IPS-15b (cell line): Measurements from ENCODE around the gene TSHZ2.

Experiments
- H3K27me3 ChIP-seq: one replicate; pipeline ENCODE4 v1.6.1; 2013; ENCODE audit warnings: low read length; ENCODE audit not compliant: control insufficient read depth, insufficient read depth
- H3K36me3 ChIP-seq: one replicate; pipeline ENCODE4 v1.6.1; 2013; ENCODE audit warnings: low read length; ENCODE audit not compliant: control insufficient read depth, insufficient read depth
- H3K4me1 ChIP-seq: one replicate; pipeline ENCODE4 v1.6.1; 2013; ENCODE audit warnings: mild to moderate bottlenecking, low read length; ENCODE audit not compliant: control insufficient read depth, insufficient read depth
- H3K4me3 ChIP-seq: one replicate; pipeline ENCODE4 v1.5.1; 2013; ENCODE audit warnings: low read depth, low read length
- H3K9ac ChIP-seq: one replicate; pipeline ENCODE4 v1.6.1; 2013; ENCODE audit warnings: low read depth, mild to moderate bottlenecking, low read length
- H3K9me3 ChIP-seq: one replicate; pipeline ENCODE4 v1.6.1; 2013; ENCODE audit warnings: mild to moderate bottlenecking, low read length; ENCODE audit not compliant: control insufficient read depth, insufficient read depth

TSHZ2 gene

DNA sequence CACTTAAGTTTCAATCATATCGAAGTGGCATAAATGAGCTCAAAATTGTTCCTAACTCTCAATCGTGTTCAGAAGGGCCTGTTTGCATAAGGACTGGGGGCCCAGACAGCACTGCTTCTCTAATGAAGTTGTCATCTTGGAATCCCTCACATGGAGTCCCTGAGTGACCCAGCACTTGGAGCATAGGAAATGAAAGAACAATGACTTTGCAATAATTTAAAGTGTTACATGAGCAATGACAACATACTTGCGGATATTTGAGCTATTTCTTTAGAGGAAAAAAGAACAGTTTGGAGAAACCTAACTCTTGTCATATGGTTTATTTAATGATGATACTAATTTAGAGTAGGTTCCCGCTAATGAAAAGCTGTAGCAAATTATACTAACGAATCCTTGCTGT lies 239.9 kb downstream of the TSHZ2 start:
- Histone ChIP-seq H3K9me3 (no peaks in the 10 kb centered on the region), H3K4me1 (peaks cover 8% of the 10 kb centered on the region), H3K36me3 (no peaks in the 10 kb centered on the region), H3K27me3 (peaks cover 6% of the 10 kb centered on the region), H3K4me3 (no peak overlapping the region), H3K9ac (no peak overlapping the region)

DNA sequence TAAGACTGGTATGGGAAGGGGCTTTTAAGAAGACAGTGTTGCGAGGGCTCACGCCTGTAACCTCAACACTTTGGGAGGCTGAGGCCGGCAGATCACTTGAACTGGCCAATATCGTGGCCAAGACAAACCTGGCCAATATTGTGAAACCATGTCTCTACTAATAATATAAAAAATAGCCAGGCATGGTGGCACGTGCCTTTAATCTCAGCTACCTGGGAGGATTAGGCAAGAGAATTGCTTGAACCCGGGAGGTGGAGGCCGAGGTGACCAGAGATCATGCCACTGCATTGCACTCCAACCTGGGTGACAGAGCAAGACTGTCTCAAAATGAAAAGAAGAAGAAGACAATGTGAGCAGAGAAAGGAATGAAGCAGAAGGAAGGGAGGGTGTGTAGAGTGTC lies 242.2 kb downstream of the TSHZ2 start:
- no peaks in the 10 kb centered on the region for H3K36me3 ChIP-seq
- H3K27me3 ChIP-seq = peaks cover 6% of the 10 kb centered on the region
- H3K9me3 ChIP-seq = no peaks in the 10 kb centered on the region
- H3K4me1 ChIP-seq = peaks cover 16% of the 10 kb centered on the region
- no peak overlapping the region for H3K9ac ChIP-seq
- no peak overlapping the region for H3K4me3 ChIP-seq

GRCh38 chr20:53215166-53215565 lies 243.0 kb downstream of the TSHZ2 start:
- Histone ChIP-seq H3K27me3 (peaks cover 6% of the 10 kb centered on the region), H3K4me3 (no peak overlapping the region), H3K9ac (no peak overlapping the region), H3K9me3 (peaks cover 5% of the 10 kb centered on the region), H3K4me1 (peaks cover 13% of the 10 kb centered on the region), H3K36me3 (no peaks in the 10 kb centered on the region)

GRCh38 chr20:53216478-53216855 lies 244.3 kb downstream of the TSHZ2 start:
- H3K4me3 ChIP-seq = peak overlapping the region; percentile 33
- H3K36me3 ChIP-seq = no peaks in the 10 kb centered on the region
- H3K27me3 ChIP-seq = peaks cover 6% of the 10 kb centered on the region
- H3K9ac ChIP-seq = no peak overlapping the region
- peaks cover 13% of the 10 kb centered on the region for H3K4me1 ChIP-seq
- peaks cover 9% of the 10 kb centered on the region for H3K9me3 ChIP-seq

DNA sequence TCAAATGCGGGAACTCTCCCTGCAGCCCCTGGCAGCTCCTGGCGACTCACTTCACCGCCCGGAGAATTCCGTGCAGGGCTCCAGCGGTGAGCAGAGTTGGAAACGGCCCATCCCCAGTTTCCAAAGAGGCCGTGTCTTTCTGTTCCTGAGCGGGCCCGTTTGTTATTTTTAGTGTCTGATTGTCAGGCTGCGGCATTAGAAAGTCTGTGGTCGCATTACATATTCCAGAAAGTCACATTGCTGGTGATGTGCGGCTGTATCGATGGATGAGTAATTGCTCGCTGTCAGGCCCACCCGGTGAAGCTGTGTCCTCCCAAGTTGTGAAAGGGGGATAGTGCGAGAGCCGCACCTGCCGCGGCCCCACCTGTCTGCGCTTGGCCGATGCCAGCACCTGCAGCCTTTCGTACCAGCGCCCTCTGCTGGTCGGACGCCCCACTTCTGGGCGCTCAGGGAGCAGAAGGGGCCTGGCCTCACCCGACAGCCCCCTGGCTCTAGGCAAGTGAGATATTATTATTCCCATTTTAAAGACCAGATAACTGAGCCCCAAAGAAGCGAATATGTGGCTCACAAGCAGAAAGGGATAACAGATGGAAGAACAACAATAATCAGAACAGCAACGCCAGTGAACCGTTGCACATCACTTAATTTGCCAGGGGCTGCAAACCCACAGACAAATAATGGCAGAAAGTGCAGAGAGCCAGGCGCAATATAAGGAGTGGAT lies 244.9 kb downstream of the TSHZ2 start:
- H3K36me3 ChIP-seq = no peaks in the 10 kb centered on the region
- peaks cover 9% of the 10 kb centered on the region for H3K9me3 ChIP-seq
- no peak overlapping the region for H3K9ac ChIP-seq
- H3K4me1 ChIP-seq = peaks cover 13% of the 10 kb centered on the region
- peaks cover 6% of the 10 kb centered on the region for H3K27me3 ChIP-seq
- H3K4me3 ChIP-seq = peak overlapping the region; percentile 33

DNA sequence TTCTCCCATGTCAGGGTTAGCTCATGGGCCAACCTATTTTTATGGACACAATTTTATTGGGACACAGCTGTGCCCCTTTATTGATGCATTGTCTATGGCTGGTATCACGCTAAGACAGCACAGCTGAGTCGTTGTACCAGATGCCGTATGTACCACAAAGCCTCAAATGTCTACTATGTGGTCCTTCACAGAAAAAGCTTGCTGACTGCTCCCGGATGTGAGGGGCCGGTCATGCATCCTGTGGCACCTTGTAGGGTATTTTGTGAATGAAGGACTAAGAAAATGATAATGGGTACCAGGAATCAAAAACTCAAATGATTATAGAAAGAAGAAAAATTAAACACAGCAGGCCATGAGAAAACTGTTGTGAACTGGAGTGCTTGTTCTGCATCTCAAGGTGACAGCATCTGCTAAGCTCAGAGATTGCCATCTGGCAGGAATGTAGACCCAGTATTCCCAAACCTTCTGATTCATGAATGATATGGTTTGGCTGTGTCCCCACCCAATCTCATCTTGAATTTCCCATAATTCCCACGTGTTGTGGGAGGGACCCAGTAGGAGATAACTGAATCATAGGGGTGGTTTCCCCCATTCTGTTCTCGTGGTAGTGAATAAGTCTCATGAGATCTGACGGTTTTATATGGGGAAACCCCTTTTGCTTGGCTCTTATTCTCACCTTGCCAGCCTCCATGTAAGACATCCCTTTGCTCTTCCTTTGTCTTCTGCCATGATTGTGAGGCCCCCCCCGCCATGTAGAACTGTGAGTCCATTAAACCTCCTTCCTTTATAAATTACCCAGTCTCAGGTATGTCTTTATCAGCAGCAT lies 248.5 kb downstream of the TSHZ2 start:
- H3K27me3 ChIP-seq = peaks cover 6% of the 10 kb centered on the region
- no peak overlapping the region for H3K9ac ChIP-seq
- H3K4me1 ChIP-seq = peaks cover 13% of the 10 kb centered on the region
- H3K4me3 ChIP-seq = no peak overlapping the region
- H3K9me3 ChIP-seq = peaks cover 9% of the 10 kb centered on the region
- H3K36me3 ChIP-seq = no peaks in the 10 kb centered on the region

DNA sequence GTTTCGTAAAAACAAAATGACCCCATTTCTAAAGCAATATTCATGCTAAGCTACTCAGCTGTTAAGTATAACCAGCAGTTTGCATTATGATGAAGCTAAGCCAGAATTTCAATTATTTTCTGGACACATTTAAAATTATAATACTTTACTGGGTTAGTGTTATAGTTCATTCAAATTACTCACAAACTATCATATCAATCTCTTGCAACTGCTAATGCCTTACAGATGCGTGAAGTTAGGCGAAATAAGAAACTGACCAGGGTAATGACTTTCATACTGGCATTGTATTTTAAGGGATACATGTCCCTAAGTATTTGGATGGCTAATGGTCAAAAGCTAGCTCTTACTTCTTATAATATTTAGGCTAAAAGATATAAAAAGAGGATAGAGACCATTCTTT lies 249.6 kb downstream of the TSHZ2 start:
- H3K4me3 ChIP-seq = no peak overlapping the region
- H3K4me1 ChIP-seq = peaks cover 13% of the 10 kb centered on the region
- no peaks in the 10 kb centered on the region for H3K27me3 ChIP-seq
- no peak overlapping the region for H3K9ac ChIP-seq
- H3K9me3 ChIP-seq = peaks cover 9% of the 10 kb centered on the region
- no peaks in the 10 kb centered on the region for H3K36me3 ChIP-seq

DNA sequence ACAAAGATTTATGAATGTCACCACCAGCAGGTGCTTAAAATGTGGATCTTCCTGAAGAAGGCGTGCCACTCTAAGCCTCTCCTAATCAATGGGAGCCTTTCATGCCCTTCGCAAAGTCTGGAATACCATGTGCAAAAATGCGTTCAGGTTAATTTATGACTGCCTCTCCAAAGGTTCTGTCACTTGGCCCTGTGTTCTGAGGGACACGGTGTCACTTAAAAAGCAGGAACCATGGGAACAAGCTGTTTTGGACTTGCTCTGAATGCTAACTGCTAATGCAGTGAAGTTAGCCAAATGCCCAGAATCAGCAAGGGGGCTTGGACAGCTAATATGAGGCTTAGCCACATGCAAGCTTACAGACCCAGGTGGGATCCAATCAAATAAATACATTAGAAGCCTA lies 250.3 kb downstream of the TSHZ2 start:
- H3K9ac ChIP-seq = no peak overlapping the region
- no peak overlapping the region for H3K4me3 ChIP-seq
- H3K4me1 ChIP-seq = peaks cover 13% of the 10 kb centered on the region
- no peaks in the 10 kb centered on the region for H3K36me3 ChIP-seq
- H3K9me3 ChIP-seq = peaks cover 9% of the 10 kb centered on the region
- no peaks in the 10 kb centered on the region for H3K27me3 ChIP-seq

DNA sequence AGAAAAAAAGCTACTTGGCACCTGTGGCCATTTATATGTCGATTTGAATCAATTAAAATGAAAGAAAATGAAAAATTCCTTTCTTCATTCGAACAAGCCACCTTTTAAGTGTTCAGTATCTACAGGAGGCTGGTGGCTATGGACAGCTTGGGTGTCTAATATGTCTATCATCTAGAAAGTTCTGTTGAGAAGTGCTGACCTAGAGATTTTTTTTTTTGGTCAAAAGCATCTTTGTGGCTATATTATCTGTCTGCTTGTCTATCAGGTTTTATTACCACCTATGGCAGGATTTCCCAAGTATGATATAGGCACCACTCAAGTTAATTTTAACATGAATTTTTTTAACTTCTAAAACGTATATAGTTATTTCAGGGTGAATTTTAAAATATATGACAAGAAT lies 250.8 kb downstream of the TSHZ2 start:
- Histone ChIP-seq H3K4me3 (no peak overlapping the region), H3K27me3 (no peaks in the 10 kb centered on the region), H3K9me3 (peaks cover 9% of the 10 kb centered on the region), H3K9ac (no peak overlapping the region), H3K4me1 (peaks cover 9% of the 10 kb centered on the region), H3K36me3 (no peaks in the 10 kb centered on the region)

DNA sequence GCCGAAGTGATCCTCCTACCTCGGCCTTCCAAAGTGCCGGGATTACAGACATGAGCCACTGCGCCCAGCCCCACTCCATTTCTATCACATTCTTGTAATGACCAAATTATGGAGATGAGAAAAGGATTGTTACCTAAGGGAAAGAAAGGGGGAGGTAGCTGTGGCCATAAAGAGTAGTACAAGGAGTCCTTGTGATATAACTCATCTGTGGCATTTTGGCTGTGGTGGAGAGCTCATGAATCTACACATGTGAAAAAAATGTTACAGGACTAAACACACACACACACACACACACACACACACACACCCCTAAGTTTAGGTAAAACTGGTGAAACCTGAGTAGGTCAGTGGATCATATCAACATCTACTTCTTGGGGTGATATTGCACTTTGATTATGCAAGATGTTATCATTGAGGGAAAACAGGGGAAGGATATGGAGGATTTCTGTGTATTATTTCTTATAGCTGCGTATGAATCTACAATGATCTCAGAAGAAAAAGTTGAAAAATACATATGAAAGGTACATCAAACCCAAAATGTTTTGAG lies 251.5 kb downstream of the TSHZ2 start:
- Histone ChIP-seq H3K9ac (no peak overlapping the region), H3K9me3 (peaks cover 9% of the 10 kb centered on the region), H3K36me3 (no peaks in the 10 kb centered on the region), H3K4me1 (peaks cover 1% of the 10 kb centered on the region), H3K27me3 (no peaks in the 10 kb centered on the region), H3K4me3 (no peak overlapping the region)

GRCh38 chr20:53224851-53225250 lies 252.7 kb downstream of the TSHZ2 start:
- Histone ChIP-seq H3K9me3 (peaks cover 6% of the 10 kb centered on the region), H3K4me3 (no peak overlapping the region), H3K4me1 (no peaks in the 10 kb centered on the region), H3K9ac (no peak overlapping the region), H3K36me3 (no peaks in the 10 kb centered on the region), H3K27me3 (no peaks in the 10 kb centered on the region)

GRCh38 chr20:53226826-53227225 lies 254.7 kb downstream of the TSHZ2 start:
- no peaks in the 10 kb centered on the region for H3K9me3 ChIP-seq
- no peak overlapping the region for H3K9ac ChIP-seq
- H3K4me3 ChIP-seq = no peak overlapping the region
- H3K4me1 ChIP-seq = no peaks in the 10 kb centered on the region
- no peaks in the 10 kb centered on the region for H3K36me3 ChIP-seq
- H3K27me3 ChIP-seq = no peaks in the 10 kb centered on the region
